ENCODE measurements around the gene IVD.

The IVD gene

DNA sequence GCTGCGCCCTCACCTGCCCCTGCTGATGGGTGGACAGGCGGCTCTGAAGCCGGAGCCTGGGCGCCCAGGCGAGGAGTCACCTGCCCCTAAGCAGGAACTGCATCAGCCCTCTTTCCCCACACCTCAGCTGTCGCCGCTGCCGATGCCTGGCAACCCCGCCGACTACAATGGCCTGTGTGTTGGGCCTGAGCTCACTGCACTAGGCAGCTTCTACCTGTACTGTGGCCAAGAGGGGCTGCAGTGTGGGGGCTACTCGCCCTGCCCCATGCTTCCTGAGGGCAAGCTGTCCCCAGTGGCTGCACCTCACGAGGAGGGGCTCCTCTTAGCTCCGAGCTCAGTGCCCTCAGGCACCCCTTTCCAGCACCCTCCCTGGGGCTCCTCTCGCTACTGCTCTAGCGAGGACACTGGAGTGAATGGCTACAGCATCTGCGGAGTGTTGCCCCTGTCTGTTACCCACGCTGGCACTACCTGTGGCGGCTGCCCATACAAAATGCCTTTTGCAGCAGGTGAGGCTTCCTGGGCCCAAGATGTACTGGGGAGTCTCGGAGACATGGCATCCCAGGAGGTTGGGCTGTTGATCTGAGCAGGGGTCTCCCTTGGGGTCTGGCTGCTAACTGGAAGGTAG is 53.9 kb downstream of the IVD start:
- DNase-seq (ENCODE audit: low read depth): no peak

DNA sequence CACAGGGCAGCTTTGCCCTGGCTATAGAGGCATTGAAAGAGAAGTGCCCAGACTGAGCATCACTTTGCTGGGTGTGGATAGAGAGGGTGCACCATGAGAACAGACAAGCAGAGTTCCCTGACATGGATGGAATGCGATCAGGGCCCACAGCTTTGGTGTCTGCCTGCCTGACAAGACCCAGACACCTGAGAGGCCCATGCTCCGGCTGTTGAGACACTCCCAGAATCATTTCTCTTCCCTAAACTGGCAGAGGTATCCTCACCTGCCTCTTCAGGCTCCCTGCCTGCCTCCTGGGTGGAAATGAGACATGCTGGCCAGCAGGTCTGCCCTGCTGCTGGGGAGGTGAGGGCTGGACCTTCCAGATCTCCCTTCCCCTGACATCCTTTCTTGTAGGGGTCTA is 54.8 kb downstream of the IVD start:
- no peak for DNase-seq (ENCODE audit: low read depth)

DNA sequence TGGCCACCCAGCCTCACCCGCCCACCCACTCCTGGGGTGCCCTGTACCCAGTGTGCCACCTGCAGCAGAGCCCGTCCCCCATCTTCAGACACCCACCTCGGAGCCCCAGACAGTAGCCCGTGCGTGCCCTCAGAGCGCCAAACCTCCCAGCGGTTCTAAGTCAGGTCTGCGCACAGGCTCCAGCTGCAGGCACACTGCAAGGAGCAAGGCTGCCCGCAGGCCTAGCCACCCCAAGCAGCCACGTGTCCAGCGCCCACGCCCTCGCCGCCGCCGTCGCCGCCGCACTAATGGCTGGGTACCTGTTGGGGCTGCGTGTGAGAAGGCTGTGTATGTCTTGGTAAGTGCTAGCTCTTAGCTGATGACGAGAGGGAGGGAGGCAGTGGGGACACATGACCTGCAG is 56.4 kb downstream of the IVD start:
- DNase-seq (ENCODE audit: low read depth): no peak

DNA sequence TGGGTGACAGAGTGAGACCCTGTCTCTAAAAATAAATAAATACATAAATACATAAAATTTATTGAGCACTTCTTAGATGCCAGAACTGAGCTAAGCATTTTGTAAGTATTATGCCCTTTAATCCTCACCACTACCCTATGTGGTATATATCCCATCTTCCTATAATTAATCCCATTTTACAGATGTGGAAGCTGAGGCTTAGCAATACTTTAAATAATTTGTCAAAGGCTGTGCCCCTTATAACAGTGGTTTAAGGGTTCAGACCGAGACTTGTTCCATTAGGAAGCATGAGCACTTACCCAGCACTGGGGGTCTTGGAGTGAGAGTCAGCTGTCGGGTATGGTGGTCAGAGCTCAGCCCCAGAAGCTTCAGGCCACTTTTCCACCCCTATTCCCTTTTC is 57.7 kb downstream of the IVD start:
- DNase-seq (ENCODE audit: low read depth): no peak

DNA sequence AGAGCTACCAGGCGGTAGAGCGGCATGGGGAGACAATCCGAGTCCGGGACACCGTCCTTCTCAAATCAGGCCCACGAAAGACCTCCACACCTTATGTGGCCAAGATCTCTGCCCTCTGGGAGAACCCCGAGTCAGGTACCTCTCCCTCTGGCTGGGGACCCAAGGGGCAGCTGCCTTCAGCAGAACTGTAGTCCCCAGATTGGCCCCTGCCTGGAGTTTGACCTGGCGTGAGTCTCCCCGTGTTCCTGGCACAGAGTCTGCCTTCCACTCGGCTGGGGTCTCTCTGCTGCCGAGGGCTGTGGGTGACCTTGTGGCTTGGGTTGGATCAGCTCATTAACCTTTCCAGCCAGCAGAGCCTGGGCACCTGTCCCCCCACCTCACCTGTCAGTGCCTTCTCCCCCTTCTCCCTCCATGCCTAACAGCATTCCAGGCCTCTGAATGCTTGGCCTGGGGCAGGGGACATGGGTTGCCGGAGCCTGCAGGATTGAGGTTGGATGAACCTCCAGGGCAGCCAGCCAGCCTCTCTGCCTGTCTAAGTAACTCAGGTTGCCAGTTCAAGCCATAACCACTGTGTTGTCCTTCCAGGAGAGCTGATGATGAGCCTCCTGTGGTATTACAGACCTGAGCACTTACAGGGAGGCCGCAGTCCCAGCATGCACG is 58.4 kb downstream of the IVD start:
- DNase-seq (ENCODE audit: low read depth): no peak

DNA sequence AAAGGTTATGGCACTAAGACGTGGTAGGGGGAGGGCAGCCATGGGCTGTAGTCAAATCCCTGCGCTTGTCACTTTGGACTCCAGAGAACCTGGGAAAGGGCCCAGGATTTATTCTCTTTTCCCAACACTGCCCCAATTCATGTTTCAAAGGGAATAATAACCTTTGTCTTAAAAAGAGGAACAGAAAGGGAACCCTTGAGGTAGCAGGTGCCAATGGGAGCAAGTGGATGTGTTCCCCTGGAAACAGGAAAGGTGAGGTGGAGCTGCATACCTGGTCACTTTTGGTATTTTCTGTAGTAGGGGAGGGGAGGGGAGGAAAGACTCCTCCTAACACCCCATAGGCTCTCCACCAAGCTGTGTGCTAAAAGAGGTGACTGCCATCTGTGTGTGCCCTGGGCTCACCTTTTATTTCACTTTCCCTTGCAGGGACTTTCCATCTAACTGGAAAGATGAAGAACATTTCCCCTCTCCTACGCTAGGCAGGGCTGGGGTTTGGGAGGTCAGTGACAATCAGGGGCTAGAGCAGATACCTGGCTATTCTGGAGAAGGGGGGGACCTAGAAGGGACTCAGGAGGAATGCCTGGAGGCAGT is 59.1 kb downstream of the IVD start:
- no peak for DNase-seq (ENCODE audit: low read depth)

DNA sequence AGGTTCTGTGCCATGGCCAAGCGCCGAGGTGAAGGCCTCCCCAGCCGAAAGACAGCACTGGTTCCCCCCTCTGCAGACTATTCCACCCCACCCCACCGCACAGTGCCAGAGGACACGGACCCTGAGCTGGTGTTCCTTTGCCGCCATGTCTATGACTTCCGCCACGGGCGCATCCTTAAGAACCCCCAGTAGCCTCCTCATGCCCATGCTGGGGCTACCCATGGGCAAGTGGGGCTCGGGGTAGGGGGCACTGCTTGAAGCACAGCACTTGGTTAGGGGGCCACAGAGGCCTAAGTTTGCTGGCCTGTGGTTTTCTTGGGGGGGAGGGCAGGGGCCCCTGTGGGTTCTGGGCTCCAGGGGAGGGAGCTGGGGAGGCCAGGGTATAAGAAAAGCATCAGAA is 60.3 kb downstream of the IVD start:
- no peak for DNase-seq (ENCODE audit: low read depth)

DNA sequence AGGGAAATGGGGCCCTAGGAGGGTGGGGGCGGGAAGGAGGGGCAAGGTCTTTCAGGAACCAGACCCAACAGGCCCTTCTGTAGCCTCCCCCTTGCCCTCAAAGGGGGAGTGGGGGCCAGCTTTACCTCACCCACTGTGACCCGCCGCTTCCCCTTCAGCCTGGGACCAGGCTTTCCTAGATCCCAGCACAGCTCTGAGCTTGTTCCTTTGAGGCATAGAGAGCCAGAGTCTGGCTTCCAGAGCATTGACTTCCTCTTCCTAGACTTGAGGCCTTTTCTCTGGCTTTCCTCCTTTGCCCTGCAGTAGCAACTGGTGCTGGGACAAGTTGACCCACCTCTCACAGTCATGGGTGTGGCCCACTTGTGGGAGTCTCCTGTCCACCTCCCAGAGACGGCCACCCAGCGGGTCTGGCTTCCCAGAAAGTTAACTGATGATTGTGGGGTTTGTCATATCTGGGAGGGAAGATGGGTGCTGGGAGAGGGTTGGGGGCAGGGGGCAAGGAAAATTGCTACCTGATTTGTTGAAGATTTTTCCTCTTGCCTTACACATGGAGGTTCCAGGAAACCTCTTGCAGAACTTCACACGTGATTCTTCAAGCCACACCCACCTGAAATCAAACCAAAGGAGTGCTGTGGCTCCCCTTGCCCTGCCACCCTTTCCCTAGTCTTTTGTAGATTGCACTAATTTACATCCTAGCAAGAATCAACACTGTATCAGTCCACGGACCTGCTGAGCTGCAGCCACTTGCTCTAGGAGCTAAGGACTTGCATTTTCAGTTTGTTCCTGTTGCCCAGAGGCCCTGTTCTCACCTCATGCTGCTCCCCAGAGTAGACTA is 61.0 kb downstream of the IVD start:
- no peak for DNase-seq (ENCODE audit: low read depth)

DNA sequence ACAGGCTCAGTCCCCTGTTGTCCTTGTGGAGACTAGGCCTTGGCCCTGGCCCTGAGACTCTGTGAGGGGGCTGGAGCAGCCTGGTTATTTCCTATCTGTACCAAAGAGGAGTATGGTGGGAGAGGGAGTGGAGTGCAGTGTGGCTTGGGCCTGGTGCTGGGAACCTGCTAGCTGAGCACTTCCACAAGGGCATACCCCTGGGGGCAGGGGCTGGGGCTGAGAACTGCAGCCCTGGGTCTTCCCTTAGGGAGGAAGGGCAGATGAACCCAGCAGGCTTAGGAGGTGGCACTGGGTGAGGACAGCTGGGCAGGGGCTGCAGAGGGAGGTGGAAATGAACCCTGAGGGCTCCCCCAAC is 61.6 kb downstream of the IVD start:
- no peak for DNase-seq (ENCODE audit: low read depth)

DNA sequence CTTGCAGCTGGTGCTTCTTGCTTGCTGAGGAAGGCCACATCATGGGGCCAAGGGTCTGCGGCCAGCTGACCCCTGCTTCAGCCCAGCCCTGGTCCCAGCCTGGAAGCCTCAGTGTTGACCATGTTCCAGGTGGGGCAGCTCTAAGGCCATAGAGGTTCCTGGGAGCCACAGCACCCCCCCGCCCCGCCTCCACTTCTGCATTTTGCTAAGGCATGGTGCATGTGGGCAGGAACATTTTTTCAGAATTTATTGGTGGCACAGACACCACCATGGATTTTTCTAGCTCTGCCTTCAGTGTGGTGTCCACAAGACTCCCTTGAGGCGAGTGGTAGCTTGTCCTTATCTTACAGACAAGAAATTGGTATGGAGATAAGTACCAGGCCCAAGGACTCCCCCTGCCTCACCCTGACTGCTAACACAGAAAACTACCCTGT is 63.3 kb downstream of the IVD start:
- no peak for DNase-seq (ENCODE audit: low read depth)

DNA sequence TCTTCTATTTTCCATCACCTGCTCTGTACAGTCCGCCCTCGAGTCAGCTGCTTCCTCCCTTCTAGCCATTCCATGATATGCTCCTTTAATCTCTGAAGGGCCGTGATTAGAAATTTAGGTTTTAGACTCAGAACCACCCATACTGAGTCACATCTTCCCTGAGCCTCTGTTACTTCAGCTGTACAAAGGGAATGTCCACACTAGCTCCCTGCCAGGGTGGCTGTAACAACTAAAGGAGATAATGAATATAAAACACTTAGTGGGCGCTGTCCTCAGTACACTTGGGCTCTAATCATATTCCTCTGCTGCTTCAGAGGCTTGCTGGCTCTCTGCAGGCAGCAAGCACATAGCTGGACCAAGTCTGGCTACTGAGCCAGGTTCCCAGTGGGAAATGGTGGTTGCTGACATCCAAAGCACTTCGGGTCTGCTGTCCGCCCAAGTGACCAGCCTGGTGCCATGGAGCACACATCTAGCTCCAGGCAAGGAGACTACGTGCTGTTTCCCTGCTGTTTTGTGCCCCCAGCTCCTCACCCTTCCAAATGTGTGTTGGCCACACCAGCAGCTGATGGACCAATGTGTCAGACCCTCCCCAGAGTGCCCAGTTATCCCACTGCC is 64.3 kb downstream of the IVD start:
- DNase-seq (ENCODE audit: low read depth): no peak

DNA sequence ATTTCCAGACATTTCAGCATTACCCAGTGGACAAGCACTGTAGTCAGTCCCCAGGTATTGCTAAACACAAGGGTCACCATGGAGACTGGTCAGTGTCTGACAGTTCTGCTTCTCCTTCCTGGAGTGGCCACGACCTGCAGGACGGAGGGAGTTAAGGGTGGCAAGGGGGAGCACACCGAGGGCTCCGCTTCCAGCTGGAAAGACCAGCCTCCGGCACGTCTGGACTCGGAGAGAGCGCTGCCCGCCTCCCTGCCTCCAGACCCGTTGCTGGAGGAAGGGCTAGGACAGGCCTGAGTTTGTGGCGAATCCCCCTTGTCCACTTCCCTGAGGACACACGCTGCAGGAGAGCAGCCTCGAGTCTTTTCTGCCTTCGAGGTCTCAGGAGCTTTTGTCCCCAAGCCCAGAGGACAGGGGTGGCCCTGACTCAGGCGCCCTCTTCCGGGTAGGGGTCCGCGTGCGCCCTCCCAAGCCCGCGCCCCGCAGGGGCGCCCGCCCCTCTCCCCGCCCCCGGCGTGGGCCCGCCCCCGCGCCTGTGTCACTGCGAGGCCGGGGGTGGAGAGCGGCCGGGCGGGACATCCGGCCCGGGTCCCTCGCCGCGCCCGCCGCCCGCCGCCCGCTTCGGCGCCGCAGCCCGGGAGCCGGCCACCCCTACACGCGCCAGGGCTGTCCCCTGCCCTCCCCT is 65.0 kb downstream of the IVD start, which contains the start of gene CHST14:
CHST14 (plus strand) TSS at position 562 of the 682 bp plus-strand sequence. CDS start 230 bp downstream, outside the sequence.
- DNase-seq (ENCODE audit: low read depth): peak; percentile 37

Measured in T follicular helper cell (primary cell).